GM12801 (cell line): ENCODE measurements around the gene SETDB2.

Source experiments
- CTCF ChIP-seq: IDR thresholded peaks from one replicate; pipeline ENCODE4 v1.5.1; 2011; ENCODE audit warnings: control low read depth; ENCODE audit not compliant: insufficient read length; ENCODE audit errors: extremely low read depth

Gene SETDB2

GRCh38 chr13:49539313-49539712, 95.2 kb downstream of the SETDB2 start:
- TF ChIP-seq CTCF, result no peak

GRCh38 chr13:49539746-49540145, 95.7 kb downstream of the SETDB2 start:
- TF ChIP-seq CTCF, result no peak

- TF ChIP-seq CTCF, result no peak
Observed at GRCh38 chr13:49540552-49540951, 96.5 kb downstream of the SETDB2 start.

GRCh38 chr13:49543656-49544055, 99.6 kb downstream of the SETDB2 start:
- TF ChIP-seq CTCF, result no peak
